Measurements from ENCODE around the gene C2orf76. TPM values are rescaled to one million over a fixed set of nuclear protein-coding genes. Genes with fewer than 3 reads are reported as not detected.
A peak's percentile ranks its signal among the peaks of the same experiment; 100 is the strongest.

The C2orf76 gene
- total RNA-seq, 2 experiments from 2014 or later, result 8.9 to 9.9 TPM

- intact Hi-C loops (cut with DNase I, micrococcal nuclease), result loop anchor here (10.0 kb wide), 2 partner anchors 395 to 1275 kb away; partner anchors contain the start of genes INSIG2 (in 1 of the 2) and PTPN4 (in 1 of the 2)
- ChIA-PET POLR2A (no interaction called here), CTCF (no interaction called here)
- Mint-ChIP-seq H3K4me3 (no peak overlapping the region), H3K4me1 (peaks cover 8% of the 10 kb centered on the region), H3K27ac (no peak overlapping the region), H3K36me3 (ENCODE audit: low read depth) (peaks cover 4% of the 10 kb centered on the region), H3K27me3 (no peaks in the 10 kb centered on the region), H3K9me3 (ENCODE audit: low read depth) (no peaks in the 10 kb centered on the region)
- DNase-seq (no peak), ATAC-seq (no peak)
Measured at GRCh38 chr2:119359774-119360173, 6.9 kb downstream of the C2orf76 start.

DNA sequence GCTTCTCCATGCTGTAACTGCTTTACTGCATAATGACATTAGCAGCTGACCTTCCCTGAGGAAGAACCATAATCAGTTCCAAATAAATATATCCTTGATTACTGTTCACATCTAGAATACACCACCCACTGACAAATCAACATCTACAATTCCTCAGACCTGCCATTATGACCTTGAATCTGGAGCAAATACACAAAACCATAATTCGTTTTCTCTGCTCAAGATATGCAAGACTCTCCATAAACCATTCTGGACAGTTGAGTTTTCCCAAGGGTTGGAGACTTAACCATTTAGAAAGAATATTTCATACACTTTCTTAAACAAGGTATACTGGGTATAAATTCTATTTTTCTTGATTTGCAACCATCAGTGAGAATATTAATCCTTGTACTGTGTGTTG lies 11.8 kb downstream of the C2orf76 start:
- Mint-ChIP-seq H3K9me3 (ENCODE audit: low read depth) (no peaks in the 10 kb centered on the region), H3K4me1 (no peaks in the 10 kb centered on the region), H3K36me3 (ENCODE audit: low read depth) (no peaks in the 10 kb centered on the region), H3K4me3 (no peak overlapping the region), H3K27ac (no peak overlapping the region), H3K27me3 (no peaks in the 10 kb centered on the region)
- DNase-seq (no peak), ATAC-seq (no peak)
- intact Hi-C loops (cut with DNase I, micrococcal nuclease), result no loop called here
- ChIA-PET POLR2A (no interaction called here), CTCF (interaction anchor here (0.8 to 1.1 kb wide), 2 partner anchors 35 to 56 kb away, joined by 3 read pairs; no protein-coding TSS in a partner anchor)

GRCh38 chr2:119352357-119352756 lies 14.3 kb downstream of the C2orf76 start:
- Mint-ChIP-seq H3K27me3 (no peaks in the 10 kb centered on the region), H3K4me3 (no peak overlapping the region), H3K4me1 (no peaks in the 10 kb centered on the region), H3K9me3 (ENCODE audit: low read depth) (no peaks in the 10 kb centered on the region), H3K36me3 (ENCODE audit: low read depth) (no peaks in the 10 kb centered on the region), H3K27ac (no peak overlapping the region)
- ChIA-PET CTCF (no interaction called here), POLR2A (no interaction called here)
- ATAC-seq, result peak; percentile 33
- no peak for DNase-seq
- intact Hi-C loops (cut with DNase I, micrococcal nuclease), result no loop called here

DNA sequence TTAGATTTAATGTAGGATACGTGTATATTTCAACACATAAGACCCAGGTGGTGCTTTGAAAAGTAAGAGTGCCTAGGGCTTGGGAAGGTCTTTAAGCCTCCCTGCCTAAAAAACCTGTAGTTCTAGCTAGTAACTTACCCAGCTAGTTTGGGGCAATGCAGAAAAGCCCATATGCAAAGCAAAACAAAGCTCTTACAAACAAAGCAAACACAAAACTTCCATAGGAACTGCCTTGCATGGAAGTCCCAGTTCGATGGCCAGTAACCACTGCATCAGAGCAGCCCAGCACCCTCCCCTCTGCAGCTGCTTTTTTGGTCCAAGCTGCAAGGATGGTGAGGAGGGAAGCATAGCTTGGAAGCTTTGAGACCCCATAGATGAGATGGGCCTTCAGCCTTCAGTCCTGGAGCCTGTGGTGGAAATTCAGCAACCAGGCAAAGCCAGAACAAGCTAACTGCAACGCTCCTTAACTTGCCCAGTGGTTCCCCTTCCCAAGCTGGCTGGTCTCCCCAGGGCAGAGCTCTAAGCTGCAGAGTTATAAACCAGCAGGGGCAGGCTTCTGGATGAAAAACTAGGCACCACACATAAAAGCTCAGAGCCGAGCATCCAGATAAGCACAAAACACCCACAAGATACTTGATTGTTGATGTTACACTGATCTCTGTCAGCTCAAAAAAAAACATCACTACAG lies 16.2 kb downstream of the C2orf76 start:
- POLR2A ChIA-PET, result no interaction called here
- Mint-ChIP-seq H3K9me3 (ENCODE audit: low read depth) (no peaks in the 10 kb centered on the region), H3K27ac (no peak overlapping the region), H3K27me3 (no peaks in the 10 kb centered on the region), H3K4me1 (no peaks in the 10 kb centered on the region), H3K36me3 (ENCODE audit: low read depth) (no peaks in the 10 kb centered on the region), H3K4me3 (no peak overlapping the region)
- CTCF ChIA-PET, result interaction anchor here (0.7 to 1.1 kb wide), 2 partner anchors 31 to 215 kb away, joined by 3 read pairs; no protein-coding TSS in a partner anchor
- DNase-seq, result no peak
- intact Hi-C loops (cut with DNase I, micrococcal nuclease), result no loop called here
- no peak for ATAC-seq

- ChIA-PET CTCF (interaction anchor here (0.8 to 1.1 kb wide), 4 partner anchors 11 to 42 kb away, joined by 3 read pairs; no protein-coding TSS in a partner anchor), POLR2A (no interaction called here)
- intact Hi-C loops (cut with DNase I, micrococcal nuclease), result no loop called here
- no peaks in the 10 kb centered on the region for H3K4me1 Mint-ChIP-seq
- no peaks in the 10 kb centered on the region for H3K27me3 Mint-ChIP-seq
- no peak for ATAC-seq
- no peak overlapping the region for H3K27ac Mint-ChIP-seq
- no peaks in the 10 kb centered on the region for H3K36me3 Mint-ChIP-seq (ENCODE audit: low read depth)
- no peak for DNase-seq
- no peaks in the 10 kb centered on the region for H3K9me3 Mint-ChIP-seq (ENCODE audit: low read depth)
- H3K4me3 Mint-ChIP-seq, result no peak overlapping the region
Measured at GRCh38 chr2:119349289-119349688, 17.3 kb downstream of the C2orf76 start.

DNA sequence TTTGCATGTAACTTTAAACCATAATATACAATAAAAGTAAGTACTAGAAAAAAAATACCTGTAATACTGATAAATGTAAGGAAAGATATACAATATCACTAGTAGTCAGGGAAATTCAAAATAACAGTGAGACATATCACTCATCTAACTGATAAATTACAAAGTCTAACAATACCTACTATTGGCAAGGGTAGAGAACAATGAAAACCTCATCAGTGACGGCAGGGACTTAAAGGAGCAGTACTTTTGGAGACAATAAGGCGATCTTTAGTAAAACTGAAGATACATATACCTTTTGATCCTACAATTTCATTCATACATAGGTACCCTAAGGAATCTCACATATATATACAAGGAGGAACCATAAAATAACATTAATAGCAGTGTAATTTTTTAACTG lies 24.9 kb downstream of the C2orf76 start:
- CTCF ChIA-PET, result no interaction called here
- H3K36me3 Mint-ChIP-seq (ENCODE audit: low read depth), result no peaks in the 10 kb centered on the region
- H3K9me3 Mint-ChIP-seq (ENCODE audit: low read depth), result no peaks in the 10 kb centered on the region
- H3K27me3 Mint-ChIP-seq, result no peaks in the 10 kb centered on the region
- peaks cover 15% of the 10 kb centered on the region for H3K4me1 Mint-ChIP-seq
- no peak overlapping the region for H3K27ac Mint-ChIP-seq
- H3K4me3 Mint-ChIP-seq, result no peak overlapping the region
- POLR2A ChIA-PET, result no interaction called here
- intact Hi-C loops (cut with DNase I, micrococcal nuclease), result no loop called here
- DNase-seq (no peak), ATAC-seq (no peak)

- intact Hi-C loops (cut with DNase I, micrococcal nuclease), result no loop called here
- H3K4me3 Mint-ChIP-seq, result no peak overlapping the region
- ATAC-seq (no peak), DNase-seq (no peak)
- H3K9me3 Mint-ChIP-seq (ENCODE audit: low read depth), result no peaks in the 10 kb centered on the region
- no peaks in the 10 kb centered on the region for H3K27me3 Mint-ChIP-seq
- peaks cover 15% of the 10 kb centered on the region for H3K4me1 Mint-ChIP-seq
- no peak overlapping the region for H3K27ac Mint-ChIP-seq
- H3K36me3 Mint-ChIP-seq (ENCODE audit: low read depth), result no peaks in the 10 kb centered on the region
- POLR2A ChIA-PET, result no interaction called here
- CTCF ChIA-PET, result no interaction called here
Measured at GRCh38 chr2:119339562-119339923, 27.1 kb downstream of the C2orf76 start.

GRCh38 chr2:119338826-119339561 lies 27.6 kb downstream of the C2orf76 start:
- Mint-ChIP-seq H3K27me3 (no peaks in the 10 kb centered on the region), H3K4me3 (no peak overlapping the region), H3K9me3 (ENCODE audit: low read depth) (no peaks in the 10 kb centered on the region), H3K36me3 (ENCODE audit: low read depth) (no peaks in the 10 kb centered on the region), H3K27ac (peak overlapping the region; percentile 34), H3K4me1 (peaks cover 15% of the 10 kb centered on the region)
- peak; percentile 53 for ATAC-seq
- ChIA-PET CTCF (no interaction called here), POLR2A (no interaction called here)
- DNase-seq, result peak; percentile 24
- intact Hi-C loops (cut with DNase I, micrococcal nuclease), result no loop called here

- POLR2A ChIA-PET, result no interaction called here
- no peak for ATAC-seq
- Mint-ChIP-seq H3K27me3 (no peaks in the 10 kb centered on the region), H3K36me3 (ENCODE audit: low read depth) (no peaks in the 10 kb centered on the region), H3K4me3 (no peak overlapping the region), H3K27ac (no peak overlapping the region), H3K9me3 (ENCODE audit: low read depth) (no peaks in the 10 kb centered on the region), H3K4me1 (peaks cover 15% of the 10 kb centered on the region)
- intact Hi-C loops (cut with DNase I, micrococcal nuclease), result no loop called here
- CTCF ChIA-PET, result no interaction called here
- DNase-seq, result no peak
Measured at GRCh38 chr2:119338272-119338671, 28.4 kb downstream of the C2orf76 start.

- intact Hi-C loops (cut with DNase I, micrococcal nuclease), result no loop called here
- ChIA-PET POLR2A (no interaction called here), CTCF (no interaction called here)
- no peaks in the 10 kb centered on the region for H3K27me3 Mint-ChIP-seq
- no peaks in the 10 kb centered on the region for H3K36me3 Mint-ChIP-seq (ENCODE audit: low read depth)
- no peak for ATAC-seq
- peaks cover 15% of the 10 kb centered on the region for H3K4me1 Mint-ChIP-seq
- H3K9me3 Mint-ChIP-seq (ENCODE audit: low read depth), result no peaks in the 10 kb centered on the region
- no peak overlapping the region for H3K27ac Mint-ChIP-seq
- DNase-seq, result no peak
- H3K4me3 Mint-ChIP-seq, result no peak overlapping the region
Measured at GRCh38 chr2:119337749-119338148, 28.9 kb downstream of the C2orf76 start.

DNA sequence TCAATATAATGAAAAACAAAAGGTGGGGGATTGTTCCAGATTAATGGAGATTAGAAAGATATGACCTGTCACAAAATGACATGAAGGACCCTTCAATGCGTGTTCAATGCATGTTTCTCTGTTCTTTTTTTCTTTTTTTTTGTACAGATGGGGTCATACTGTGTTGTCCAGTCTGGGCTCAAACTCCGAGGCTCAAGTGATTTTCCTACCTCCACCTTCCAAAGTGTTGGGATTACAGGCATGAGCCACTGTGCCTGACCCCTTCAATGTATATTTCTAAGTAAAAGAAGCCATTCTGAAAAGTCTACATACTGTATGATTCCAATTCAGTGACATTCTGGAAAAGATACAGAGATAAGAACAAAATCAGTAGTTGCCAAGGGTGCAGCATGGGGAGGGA lies 32.8 kb downstream of the C2orf76 start:
- Mint-ChIP-seq H3K4me3 (no peak overlapping the region), H3K4me1 (peaks cover 6% of the 10 kb centered on the region)
- CTCF ChIA-PET, result no interaction called here

GRCh38 chr2:119333360-119333759 lies 33.3 kb downstream of the C2orf76 start:
- Mint-ChIP-seq H3K27ac (no peak overlapping the region), H3K27me3 (no peaks in the 10 kb centered on the region), H3K9me3 (ENCODE audit: low read depth) (no peaks in the 10 kb centered on the region), H3K4me3 (no peak overlapping the region), H3K4me1 (peaks cover 3% of the 10 kb centered on the region), H3K36me3 (ENCODE audit: low read depth) (peaks cover 4% of the 10 kb centered on the region)
- intact Hi-C loops (cut with DNase I, micrococcal nuclease), result no loop called here
- POLR2A ChIA-PET, result no interaction called here
- no peak for ATAC-seq
- DNase-seq, result no peak
- CTCF ChIA-PET, result no interaction called here

More for the DNA sequence above, 32.8 kb downstream of the C2orf76 start:
- no peak overlapping the region for H3K27ac Mint-ChIP-seq
- intact Hi-C loops (cut with DNase I, micrococcal nuclease), result no loop called here
- ATAC-seq (no peak), DNase-seq (no peak)
- H3K36me3 Mint-ChIP-seq (ENCODE audit: low read depth), result peaks cover 4% of the 10 kb centered on the region
- H3K27me3 Mint-ChIP-seq, result no peaks in the 10 kb centered on the region
- POLR2A ChIA-PET, result no interaction called here
- no peaks in the 10 kb centered on the region for H3K9me3 Mint-ChIP-seq (ENCODE audit: low read depth)
